GM21825 (cell line): Measurements from ENCODE around the gene COX8C.
"Not testable (repeated sequence)": the region's sequence is repeated elsewhere in the genome, so short reads cannot be mapped to it uniquely, and the experiment has no call there.

Source experiments
- ATAC-seq: cut with Tn5 transposase; IDR thresholded peaks from one replicate; pipeline ENCODE4 v1.9.1; 2021; ENCODE audit warnings: mild to moderate bottlenecking, moderate library complexity; ENCODE audit not compliant: unreplicated experiment

The COX8C gene

DNA sequence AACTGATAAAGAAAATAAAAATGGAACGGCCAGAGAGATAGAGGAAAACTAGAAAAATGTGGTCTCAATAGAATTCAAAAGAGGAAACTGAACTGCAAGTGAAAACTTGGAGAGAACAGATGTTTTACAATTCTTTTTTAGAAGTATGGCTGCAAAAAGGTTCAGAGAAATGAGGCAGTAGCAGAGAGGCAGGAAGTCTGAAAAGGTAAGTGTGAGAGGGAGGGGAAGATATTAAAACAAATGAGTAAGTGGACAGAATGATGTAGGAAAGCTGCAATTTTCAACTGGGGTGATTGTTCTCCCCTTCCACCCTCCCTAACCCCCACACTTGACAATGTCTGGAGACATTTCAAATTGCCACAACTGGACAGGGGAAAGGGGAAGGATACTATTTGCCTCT, 27.0 kb upstream of the COX8C start:
- ATAC-seq: no peak

DNA sequence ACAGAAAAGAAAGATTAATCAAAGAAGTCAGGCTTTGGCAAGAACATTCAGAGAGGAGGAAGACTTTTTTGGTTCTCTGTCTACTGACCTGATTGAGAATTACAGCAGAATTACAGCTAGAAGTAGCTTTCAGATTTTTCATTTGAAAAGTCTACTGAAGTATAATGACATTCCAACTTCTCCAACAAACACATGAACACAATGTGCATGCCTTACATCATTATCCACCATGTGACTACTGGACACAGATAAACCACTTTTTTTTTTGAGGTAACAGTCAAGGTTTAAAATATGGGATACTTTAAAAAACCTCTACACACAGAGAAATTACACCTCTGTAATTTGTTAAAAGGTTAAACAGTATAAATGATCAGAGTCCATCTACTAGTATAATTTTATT, 26.5 kb upstream of the COX8C start:
- ATAC-seq: no peak

- ATAC-seq: no peak
These were observed 23.9 kb upstream of the COX8C start for GRCh38 chr14:93322929-93323599.

GRCh38 chr14:93323600-93324174, 23.3 kb upstream of the COX8C start:
- no peak for ATAC-seq

DNA sequence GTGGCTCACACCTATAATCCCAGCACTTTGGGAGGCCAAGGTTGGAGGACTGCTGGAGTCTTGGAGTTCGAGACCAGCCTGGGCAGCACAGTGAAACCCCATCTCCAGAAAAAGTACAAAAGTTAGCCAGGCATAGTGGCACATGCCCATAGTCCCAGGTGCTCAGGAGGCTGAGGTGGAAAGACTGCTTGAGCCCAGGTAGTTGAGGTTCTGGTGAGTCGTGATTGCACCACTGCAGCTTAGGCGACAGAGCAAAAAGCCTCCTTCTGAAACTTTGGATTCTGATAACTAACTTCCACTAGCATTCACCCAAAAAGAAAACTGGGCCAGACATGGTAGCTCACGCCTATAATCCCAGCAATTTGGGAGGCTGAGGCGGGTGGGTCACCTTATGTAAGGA, 20.8 kb upstream of the COX8C start:
- ATAC-seq: no peak

GRCh38 chr14:93328546-93328945, 18.4 kb upstream of the COX8C start:
- ATAC-seq: no peak

DNA sequence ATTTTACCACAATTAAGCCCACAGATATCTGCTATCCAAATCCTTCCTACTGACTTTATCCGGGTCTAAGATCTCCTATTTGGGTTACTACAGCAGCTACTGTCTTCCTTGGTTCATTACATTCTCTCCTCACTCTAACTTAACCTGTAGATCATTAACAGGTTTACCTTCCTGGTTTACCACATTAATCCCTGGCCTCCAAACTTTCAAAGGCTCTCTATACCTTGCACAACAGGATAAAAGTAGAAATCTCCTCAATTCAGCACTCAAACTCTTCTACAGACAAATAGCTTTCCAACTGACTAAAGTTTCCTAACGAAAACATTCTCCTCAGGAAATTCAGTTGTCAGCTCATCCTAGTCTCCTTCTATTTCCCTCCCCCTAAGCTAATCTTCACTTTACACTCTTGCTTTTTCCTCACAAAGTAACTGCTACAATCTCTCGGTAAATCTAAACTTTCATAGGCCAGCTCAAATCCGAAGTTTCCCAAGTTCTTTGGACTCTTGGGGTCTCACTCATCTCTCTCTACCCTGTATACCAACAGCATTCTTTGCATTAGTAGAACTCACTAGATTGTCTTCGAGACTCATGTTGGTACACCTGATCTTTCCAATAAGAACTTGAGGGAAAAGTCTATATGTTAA, 16.9 kb upstream of the COX8C start:
- ATAC-seq: no peak

GRCh38 chr14:93330609-93331000, 16.4 kb upstream of the COX8C start:
- ATAC-seq: no peak

- no peak for ATAC-seq
These were observed 15.8 kb upstream of the COX8C start for GRCh38 chr14:93331002-93331727.

DNA sequence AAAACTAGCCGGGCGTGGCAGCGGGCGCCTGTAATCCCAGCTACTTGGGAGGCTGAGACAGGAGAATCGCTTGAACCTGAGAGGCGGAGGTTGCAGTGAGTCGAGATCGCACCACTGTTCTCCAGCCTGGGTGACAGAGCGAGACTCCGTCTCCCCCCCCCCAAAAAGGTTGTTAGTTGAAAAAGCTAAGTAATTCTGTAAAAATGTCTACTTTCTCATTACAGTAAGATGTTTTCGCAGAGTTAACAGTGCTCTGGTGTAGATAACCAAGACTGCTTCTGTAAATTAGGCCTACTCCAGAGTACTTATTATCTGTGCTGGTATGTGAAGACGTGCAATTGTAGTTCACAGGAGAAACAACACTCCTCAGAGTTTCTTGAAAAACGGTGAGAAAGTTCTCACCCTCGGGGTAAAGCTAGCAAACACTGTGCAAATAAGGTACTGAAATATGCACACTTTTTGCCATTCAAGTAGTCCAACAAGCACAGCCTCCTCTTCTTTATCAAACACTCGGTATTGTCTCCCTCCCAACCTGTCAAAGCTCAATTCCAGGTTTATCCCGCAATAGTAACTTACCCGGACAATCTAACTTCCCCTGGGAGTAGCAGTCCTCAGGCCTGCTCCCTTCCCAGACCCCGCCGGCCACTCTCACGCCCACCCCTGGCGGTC, 15.1 kb upstream of the COX8C start:
- no peak for ATAC-seq

- ATAC-seq: peak; percentile 51
These were observed 14.6 kb upstream of the COX8C start for GRCh38 chr14:93332397-93332852.

DNA sequence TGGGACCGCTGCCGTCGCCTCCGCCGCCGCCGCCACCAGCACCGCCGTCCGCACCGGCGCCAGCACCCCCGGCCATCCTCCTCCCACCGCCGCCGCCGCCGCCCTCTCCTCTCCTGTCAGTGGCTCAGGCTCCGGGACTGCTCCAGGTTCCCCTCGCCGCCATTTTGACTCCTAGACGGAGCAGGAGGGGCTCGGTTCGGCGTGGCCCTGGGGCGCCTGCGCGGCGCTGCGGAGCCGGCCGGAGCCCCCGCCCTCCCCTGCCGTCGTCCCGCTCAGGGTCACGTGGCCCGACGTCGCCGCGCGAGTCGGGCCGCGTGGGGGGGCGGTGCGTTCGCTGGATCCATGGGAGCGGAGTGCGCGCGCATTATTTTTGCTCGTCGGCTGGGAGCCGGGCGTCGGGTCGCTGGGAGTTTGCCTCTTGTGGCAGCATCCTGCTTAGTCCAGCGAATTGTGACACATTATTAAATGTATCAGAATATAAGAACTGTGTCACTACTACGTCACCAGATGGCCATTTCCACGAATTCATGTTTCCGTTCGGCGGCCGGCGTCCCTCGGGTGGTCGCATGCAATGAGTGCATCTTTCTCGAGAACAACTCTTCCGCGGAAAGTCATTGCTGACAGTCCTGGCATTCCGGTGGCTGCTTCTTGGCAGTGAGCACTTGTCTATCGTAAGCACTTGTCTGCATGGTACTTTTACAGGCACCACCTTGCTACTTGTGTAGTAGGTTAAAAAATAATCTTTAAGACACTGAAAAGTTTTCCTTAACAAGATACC, 13.9 kb upstream of the COX8C start, which contains the start of gene BTBD7:
Gene BTBD7, minus strand, starts transcription at position 184 of the 778 bp plus-strand sequence. CDS start 36,985 bp downstream, outside the sequence.
- ATAC-seq: peak; percentile 75

DNA sequence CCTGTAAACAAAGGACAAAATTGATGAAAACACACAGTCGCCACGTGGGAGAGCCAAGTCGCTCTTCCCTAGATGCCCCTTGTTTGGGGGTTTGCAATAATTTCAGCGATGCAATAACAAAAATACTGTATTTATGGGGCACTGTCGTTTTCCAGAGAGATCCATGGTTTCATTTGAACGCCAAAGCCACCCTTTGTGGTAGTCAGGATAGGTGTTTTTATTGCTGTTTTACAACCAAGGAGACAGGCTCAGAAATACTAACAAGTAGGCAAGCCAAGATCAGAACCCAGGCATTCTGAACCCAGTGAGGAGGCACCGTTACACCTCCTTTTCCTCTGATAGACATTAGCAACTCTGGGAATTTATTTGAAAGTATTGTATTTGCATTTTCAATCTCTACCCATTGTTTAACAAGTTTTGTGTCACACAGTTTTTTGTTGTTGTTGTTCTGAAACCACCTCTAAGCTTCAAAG, 13.3 kb upstream of the COX8C start:
- ATAC-seq: no peak

DNA sequence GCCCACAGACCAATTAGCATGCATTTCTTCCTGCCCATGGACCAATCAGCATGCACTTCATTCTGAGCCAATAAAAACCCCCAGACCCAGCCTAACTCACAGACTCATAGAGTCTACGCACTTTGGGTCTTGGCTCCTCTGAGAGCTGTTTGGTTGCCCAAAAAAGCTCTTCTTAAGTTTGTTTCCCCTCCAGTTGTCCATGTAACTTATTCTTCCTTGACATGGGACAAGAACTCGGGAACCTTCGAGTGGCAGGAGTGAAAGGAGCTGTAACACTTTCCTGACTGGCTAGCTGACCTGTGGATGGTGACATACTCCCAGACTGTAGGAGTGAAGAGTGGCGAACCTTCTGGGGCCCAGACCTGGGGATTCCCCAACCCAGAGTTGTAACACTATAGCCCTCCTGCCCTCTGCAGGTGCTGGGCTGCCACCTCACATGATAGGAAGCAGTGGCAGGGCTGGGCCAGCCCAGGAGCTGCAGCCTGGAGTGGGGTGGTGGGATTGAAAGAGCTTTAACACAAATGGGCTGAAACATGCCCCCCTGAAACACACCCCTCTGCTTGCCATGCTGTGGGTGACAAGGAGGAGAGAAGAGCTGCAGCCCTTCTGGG, 9.7 kb upstream of the COX8C start:
- no peak for ATAC-seq

DNA sequence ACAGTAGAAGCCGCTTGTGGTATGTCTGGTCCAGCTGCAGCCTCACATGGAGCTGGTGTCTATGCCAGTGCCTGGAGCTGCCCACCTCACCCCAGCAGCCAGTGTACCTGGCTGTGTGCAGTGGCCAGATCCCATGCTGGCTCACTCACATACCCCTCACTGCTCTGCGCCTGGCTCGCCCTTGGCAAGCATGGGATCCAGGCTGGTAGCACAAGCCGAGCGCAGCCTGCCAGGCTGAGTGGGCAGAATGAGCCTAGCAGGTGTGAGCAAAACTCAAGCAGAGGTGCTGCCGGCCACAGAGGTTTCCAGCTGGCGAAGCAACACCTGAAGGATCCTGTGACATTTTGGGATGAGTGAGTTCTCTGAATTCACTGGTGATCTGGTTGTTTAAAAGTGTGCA, 9.1 kb upstream of the COX8C start:
- ATAC-seq: no peak

- no peak for ATAC-seq
These were observed 3.7 kb upstream of the COX8C start for GRCh38 chr14:93343266-93343665.

- no peak for ATAC-seq
These were observed 3.2 kb upstream of the COX8C start for GRCh38 chr14:93343797-93344196.

- no peak for ATAC-seq
These were observed 868 bp downstream of the COX8C start for GRCh38 chr14:93347850-93348249.

- no peak for ATAC-seq
These were observed 1.3 kb downstream of the COX8C start for GRCh38 chr14:93348292-93348691.

GRCh38 chr14:93354873-93355272, 7.9 kb downstream of the COX8C start:
- ATAC-seq: not testable (repeated sequence)
